Activated CD8-positive, alpha-beta memory T cell treated with anti-CD3 and anti-CD28 coated beads, Interleukin-2, amount 10 ng/mL, durations not matched to agents 7 days and 5 days (primary cell): ENCODE results near the gene SOAT2. TPM values are rescaled to one million over a fixed set of nuclear protein-coding genes. Genes with fewer than 3 reads are reported as not detected.

Experiments
- ATAC-seq: fragments of 150-1000 bp; cut with Tn5 transposase; one replicate; pipeline ENCODE4 v1.10.0; 2021; ENCODE audit warnings: moderate library complexity
- CTCF ChIA-PET: fragments of 350-600 bp; sonication (Branson Sonifier 250); formaldehyde crosslinking; loops from one replicate; lab custom pipeline; 2021; ENCODE audit warnings: antibody characterized with exemption; lab: Charles Lee
- DNase-seq: peaks from one replicate; pipeline ENCODE4 v3.0.0-alpha.2; 2020
- H3K27ac Mint-ChIP-seq: one replicate; pipeline ENCODE4 v1.8.0; 2021; ENCODE audit warnings: mild to moderate bottlenecking, mixed read lengths
- H3K27me3 Mint-ChIP-seq: one replicate; pipeline ENCODE4 v1.8.0; 2021; ENCODE audit warnings: mixed read lengths
- H3K36me3 Mint-ChIP-seq: one replicate; pipeline ENCODE4 v1.8.0; 2021; ENCODE audit warnings: mild to moderate bottlenecking, mixed read lengths
- H3K4me1 Mint-ChIP-seq: one replicate; pipeline ENCODE4 v1.8.0; 2021; ENCODE audit warnings: mixed read lengths
- H3K4me3 Mint-ChIP-seq: one replicate; pipeline ENCODE4 v1.8.0; 2021; ENCODE audit warnings: mild to moderate bottlenecking, moderate library complexity, mixed read lengths
- H3K9me3 Mint-ChIP-seq: one replicate; pipeline ENCODE4 v1.8.0; 2022; ENCODE audit warnings: low read depth, mixed read lengths
- total RNA-seq, 2 experiments: library from RNA; stranded (reverse); gene quantifications; one replicate each; pipeline ENCODE4 v1.2.3, GENCODE V29; 2021

SOAT2 gene
- total RNA-seq, 2 experiments from 2014 or later: 1.1 to 5.9 TPM

DNA sequence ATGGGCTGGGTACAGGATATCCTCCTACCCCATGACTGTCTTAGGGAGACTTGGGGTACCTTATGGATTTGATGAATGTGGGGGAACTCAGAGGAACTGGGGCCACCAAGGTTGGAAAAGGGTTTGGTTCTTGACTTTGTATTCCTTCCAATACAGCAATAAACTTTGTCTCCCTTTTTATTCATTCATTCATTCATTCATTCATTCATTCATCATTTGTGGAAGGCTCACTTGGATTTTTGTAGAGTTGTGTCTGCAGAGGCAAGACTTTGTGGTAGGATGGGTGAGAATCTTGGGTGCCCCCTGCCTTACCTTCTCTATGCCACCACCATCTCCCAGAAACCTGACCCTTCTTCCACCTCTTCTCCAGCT is 21.1 kb downstream of the SOAT2 start:
- DNase-seq (no peak), ATAC-seq (no peak)
- CTCF ChIA-PET: no interaction called here
- no peaks in the 10 kb centered on the region for H3K27me3 Mint-ChIP-seq
- no peaks in the 10 kb centered on the region for H3K4me1 Mint-ChIP-seq
- H3K27ac Mint-ChIP-seq: no peak overlapping the region
- no peaks in the 10 kb centered on the region for H3K36me3 Mint-ChIP-seq
- H3K9me3 Mint-ChIP-seq: no peaks in the 10 kb centered on the region
- no peak overlapping the region for H3K4me3 Mint-ChIP-seq

DNA sequence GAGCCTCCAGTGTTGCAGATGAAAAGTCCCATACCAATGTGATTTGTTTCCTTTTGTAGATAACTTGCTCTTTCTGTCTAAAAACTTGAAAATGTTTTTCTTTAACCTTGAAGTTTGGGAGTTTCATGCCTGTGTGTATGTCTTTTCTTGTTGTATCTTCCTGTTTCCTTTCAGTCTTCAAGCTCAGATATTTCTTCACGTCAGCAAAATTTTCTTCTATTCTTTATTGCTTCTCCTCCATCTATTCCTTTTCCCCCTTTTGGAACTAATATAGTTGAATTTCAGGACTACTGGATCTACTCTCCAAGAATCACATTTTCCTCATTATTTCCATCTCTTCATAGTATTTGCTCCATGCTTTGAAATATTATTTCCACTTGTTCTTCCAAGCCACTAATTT is 23.9 kb downstream of the SOAT2 start:
- no peaks in the 10 kb centered on the region for H3K9me3 Mint-ChIP-seq
- no peak overlapping the region for H3K27ac Mint-ChIP-seq
- no peaks in the 10 kb centered on the region for H3K36me3 Mint-ChIP-seq
- no peak overlapping the region for H3K4me3 Mint-ChIP-seq
- ATAC-seq: no peak
- CTCF ChIA-PET: interaction anchor here (1.3 kb wide), 1 partner anchor 27 kb away, joined by 5 read pairs; no protein-coding TSS in a partner anchor
- DNase-seq: no peak
- no peaks in the 10 kb centered on the region for H3K27me3 Mint-ChIP-seq
- H3K4me1 Mint-ChIP-seq: no peaks in the 10 kb centered on the region

DNA sequence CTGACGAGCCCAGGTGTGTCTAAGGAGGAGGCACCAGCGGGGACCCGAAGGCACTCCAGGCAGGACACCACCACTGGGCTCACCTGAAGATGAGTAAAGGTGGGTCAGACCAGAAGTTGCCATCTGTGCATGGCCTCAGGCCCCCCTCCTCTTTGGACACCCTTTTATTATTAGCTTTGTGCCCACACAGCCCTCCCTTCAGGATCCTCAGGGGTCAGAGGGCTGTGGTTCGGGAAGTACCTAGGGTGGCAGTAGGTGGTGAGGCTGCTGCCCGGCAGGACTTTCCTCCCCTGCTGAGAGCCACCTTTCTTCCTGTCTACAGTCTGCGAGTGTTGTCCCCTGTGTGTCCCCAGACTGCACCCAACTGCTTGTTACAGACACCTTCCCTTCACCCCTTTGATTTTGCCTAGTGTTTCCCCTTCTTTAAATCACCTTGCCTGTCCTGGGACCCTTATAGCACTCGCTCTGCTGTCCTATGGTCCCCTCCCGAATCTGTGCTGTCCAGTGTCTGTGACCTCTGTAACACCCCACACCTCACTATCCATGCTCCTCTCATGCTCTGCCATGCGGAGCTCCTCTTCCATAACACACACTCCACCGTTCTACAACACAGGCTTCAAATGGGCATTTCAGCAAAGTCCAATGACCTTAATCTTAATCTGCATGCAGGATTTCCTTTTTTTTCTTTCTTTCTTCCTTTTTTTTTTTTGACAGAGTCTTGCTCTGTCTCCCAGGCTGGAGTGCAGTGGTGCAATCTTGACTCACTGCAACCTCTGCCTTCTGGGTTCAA is 25.7 kb downstream of the SOAT2 start:
- Mint-ChIP-seq H3K27me3 (no peaks in the 10 kb centered on the region), H3K27ac (no peak overlapping the region), H3K36me3 (no peaks in the 10 kb centered on the region), H3K4me1 (no peaks in the 10 kb centered on the region), H3K9me3 (no peaks in the 10 kb centered on the region), H3K4me3 (no peak overlapping the region)
- CTCF ChIA-PET: interaction anchor here (0.9 kb wide), 1 partner anchor 85 kb away, joined by 3 read pairs; no protein-coding TSS in a partner anchor
- ATAC-seq (no peak), DNase-seq (no peak)

GRCh38 chr12:53131844-53132243 is 28.6 kb downstream of the SOAT2 start:
- peaks cover 3% of the 10 kb centered on the region for H3K9me3 Mint-ChIP-seq
- CTCF ChIA-PET: interaction anchor here (1.2 kb wide), 2 partner anchors 66 to 81 kb away, joined by 4 to 5 read pairs; no protein-coding TSS in a partner anchor
- ATAC-seq (no peak), DNase-seq (no peak)
- H3K27me3 Mint-ChIP-seq: no peaks in the 10 kb centered on the region
- H3K27ac Mint-ChIP-seq: no peak overlapping the region
- no peaks in the 10 kb centered on the region for H3K4me1 Mint-ChIP-seq
- H3K36me3 Mint-ChIP-seq: no peaks in the 10 kb centered on the region
- no peak overlapping the region for H3K4me3 Mint-ChIP-seq

- Mint-ChIP-seq H3K4me3 (no peak overlapping the region), H3K27me3 (peaks cover 2% of the 10 kb centered on the region), H3K27ac (no peak overlapping the region), H3K36me3 (peaks cover 2% of the 10 kb centered on the region), H3K4me1 (no peaks in the 10 kb centered on the region), H3K9me3 (peaks cover 8% of the 10 kb centered on the region)
- CTCF ChIA-PET: interaction anchor here (0.7 to 1.8 kb wide), 3 partner anchors 31 to 341 kb away, joined by 3 read pairs; no protein-coding TSS in a partner anchor
- no peak for DNase-seq
- no peak for ATAC-seq
Measured at GRCh38 chr12:53133722-53134121, 30.4 kb downstream of the SOAT2 start.

- CTCF ChIA-PET: no interaction called here
- Mint-ChIP-seq H3K4me3 (no peak overlapping the region), H3K9me3 (peaks cover 3% of the 10 kb centered on the region)
Measured at GRCh38 chr12:53143355-53143754, 40.1 kb downstream of the SOAT2 start.

GRCh38 chr12:53145383-53146260 is 42.3 kb downstream of the SOAT2 start:
- Mint-ChIP-seq H3K4me1 (no peaks in the 10 kb centered on the region), H3K27ac (no peak overlapping the region), H3K27me3 (no peaks in the 10 kb centered on the region), H3K36me3 (no peaks in the 10 kb centered on the region), H3K4me3 (no peak overlapping the region), H3K9me3 (no peaks in the 10 kb centered on the region)
- CTCF ChIA-PET: interaction anchor here (0.9 to 1.5 kb wide), 4 partner anchors 14 to 176 kb away, joined by 3 to 4 read pairs (median 3); partner anchors contain the start of gene AAAS
- DNase-seq (no peak), ATAC-seq (no peak)

More at GRCh38 chr12:53143355-53143754, 40.1 kb downstream of the SOAT2 start:
- no peak for ATAC-seq
- no peaks in the 10 kb centered on the region for H3K4me1 Mint-ChIP-seq
- H3K27me3 Mint-ChIP-seq: no peaks in the 10 kb centered on the region
- no peak overlapping the region for H3K27ac Mint-ChIP-seq
- H3K36me3 Mint-ChIP-seq: peaks cover 5% of the 10 kb centered on the region
- no peak for DNase-seq

GRCh38 chr12:53147181-53147580 is 43.9 kb downstream of the SOAT2 start:
- Mint-ChIP-seq H3K27ac (no peak overlapping the region), H3K9me3 (no peaks in the 10 kb centered on the region), H3K27me3 (peaks cover 3% of the 10 kb centered on the region), H3K4me3 (no peak overlapping the region), H3K4me1 (no peaks in the 10 kb centered on the region), H3K36me3 (no peaks in the 10 kb centered on the region)
- CTCF ChIA-PET: no interaction called here
- DNase-seq (no peak), ATAC-seq (no peak)

DNA sequence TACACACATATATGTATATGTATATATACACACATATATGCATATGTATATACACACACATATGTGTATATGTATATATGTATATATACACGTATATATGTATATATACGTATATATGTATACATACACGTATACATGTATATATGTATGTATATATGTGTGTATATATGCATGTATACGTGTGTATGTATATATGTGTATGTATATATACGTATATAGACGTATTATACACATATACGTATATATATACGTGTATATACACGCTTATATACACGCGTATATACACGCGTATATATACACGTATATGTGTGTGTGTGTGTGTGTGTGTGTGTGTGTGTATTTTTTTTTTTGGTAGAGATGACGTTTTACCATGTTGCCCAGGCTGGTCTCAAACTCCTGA is 44.4 kb downstream of the SOAT2 start:
- Mint-ChIP-seq H3K36me3 (no peaks in the 10 kb centered on the region), H3K27me3 (peaks cover 3% of the 10 kb centered on the region), H3K4me3 (no peak overlapping the region), H3K9me3 (no peaks in the 10 kb centered on the region), H3K4me1 (no peaks in the 10 kb centered on the region), H3K27ac (no peak overlapping the region)
- CTCF ChIA-PET: interaction anchor here (1.8 kb wide), 1 partner anchor 82 kb away, joined by 4 read pairs; no protein-coding TSS in a partner anchor
- DNase-seq: no peak
- ATAC-seq: no peak

DNA sequence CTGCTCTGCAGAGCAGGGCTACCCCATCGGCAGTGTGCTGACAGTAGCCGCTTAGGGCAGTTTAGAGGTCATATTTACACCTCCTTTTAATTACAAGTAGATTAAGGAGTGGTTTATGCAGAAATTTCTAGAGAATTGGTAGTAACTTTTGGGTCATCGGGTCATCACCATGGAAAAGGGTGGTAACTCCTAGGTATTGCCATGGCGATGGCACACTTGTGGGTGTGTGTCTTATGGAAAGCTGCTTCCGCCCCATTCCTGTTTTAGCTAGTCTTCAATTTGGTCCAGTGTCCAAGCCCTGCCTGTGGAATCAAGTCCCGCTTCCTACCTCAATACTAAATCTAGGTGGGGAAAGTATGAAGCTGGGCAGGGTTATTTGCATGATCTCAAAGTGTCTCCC is 47.8 kb downstream of the SOAT2 start:
- ATAC-seq: no peak

GRCh38 chr12:53152390-53152789 is 49.1 kb downstream of the SOAT2 start:
- H3K27me3 Mint-ChIP-seq: peaks cover 3% of the 10 kb centered on the region
- DNase-seq (no peak), ATAC-seq (no peak)
- no peaks in the 10 kb centered on the region for H3K36me3 Mint-ChIP-seq
- no peak overlapping the region for H3K4me3 Mint-ChIP-seq
- CTCF ChIA-PET: no interaction called here
- no peaks in the 10 kb centered on the region for H3K9me3 Mint-ChIP-seq
- peaks cover 4% of the 10 kb centered on the region for H3K4me1 Mint-ChIP-seq
- no peak overlapping the region for H3K27ac Mint-ChIP-seq

More for the DNA sequence above, 47.8 kb downstream of the SOAT2 start:
- Mint-ChIP-seq H3K9me3 (no peaks in the 10 kb centered on the region), H3K36me3 (no peaks in the 10 kb centered on the region), H3K4me1 (peaks cover 1% of the 10 kb centered on the region), H3K27me3 (peaks cover 3% of the 10 kb centered on the region), H3K4me3 (no peak overlapping the region), H3K27ac (no peak overlapping the region)
- DNase-seq: no peak
- CTCF ChIA-PET: interaction anchor here (1.6 kb wide), 1 partner anchor 117 kb away, joined by 3 read pairs; the partner anchor contains the start of gene ESPL1

- no peaks in the 10 kb centered on the region for H3K9me3 Mint-ChIP-seq
Measured at GRCh38 chr12:53159195-53159839, 56.0 kb downstream of the SOAT2 start.

More at GRCh38 chr12:53159195-53159839, 56.0 kb downstream of the SOAT2 start:
- H3K4me1 Mint-ChIP-seq: peaks cover 17% of the 10 kb centered on the region
- ATAC-seq: peak; percentile 99
- peak overlapping the region; percentile 4 for H3K4me3 Mint-ChIP-seq
- H3K27ac Mint-ChIP-seq: peak overlapping the region; percentile 72
- no peaks in the 10 kb centered on the region for H3K27me3 Mint-ChIP-seq
- CTCF ChIA-PET: interaction anchor here (0.8 to 6.2 kb wide), 50 partner anchors 13 to 434 kb away, joined by 3 to 63 read pairs (median 4); partner anchors contain the start of genes AAAS, CSAD, ESPL1 and IGFBP6
- H3K36me3 Mint-ChIP-seq: peaks cover under 1% of the 10 kb centered on the region
- DNase-seq: peak; percentile 96
